Measurements from ENCODE around the gene PKP4. TPM values are rescaled to one million over a fixed set of nuclear protein-coding genes. Genes with fewer than 3 reads are reported as not detected.

PKP4 gene
- total RNA-seq, 1 experiment from 2014 or later = 40.1 TPM

GRCh38 chr2:158624071-158624667 is 167.4 kb downstream of the PKP4 start:
- peaks cover 8% of the 10 kb centered on the region for H3K36me3 ChIP-seq (ENCODE audit: low read depth, low read length)
- H2AFZ ChIP-seq (ENCODE audit: low read length) = no peak overlapping the region
- no peaks in the 10 kb centered on the region for H4K20me1 ChIP-seq (ENCODE audit: low read length)
- H3K27ac ChIP-seq (ENCODE audit: low read length) = no peak overlapping the region
- H3K4me1 ChIP-seq (ENCODE audit: insufficient read depth, low read length) = peaks cover 4% of the 10 kb centered on the region
- ChIA-PET POLR2A (ENCODE audit: unreplicated experiment) (interaction anchor here (0.6 kb wide), 1 partner anchor 11 kb away, joined by 4 read pairs; no protein-coding TSS in a partner anchor), CTCF (no interaction called here)
- no peak overlapping the region for H3K9ac ChIP-seq (ENCODE audit: low read length)
- DNase-seq (no peak), ATAC-seq (no peak)
- H3K4me2 ChIP-seq (ENCODE audit: low read length) = no peak overlapping the region
- H3K79me2 ChIP-seq (ENCODE audit: low read length) = no peaks in the 10 kb centered on the region
- H3F3A ChIP-seq (ENCODE audit: low read length, unreplicated experiment) = no peaks in the 10 kb centered on the region
- H3K4me3 ChIP-seq (ENCODE audit: low read length) = no peak overlapping the region
- no TSS peak for BruUV-seq (replicated peaks)
- H3K27me3 ChIP-seq (ENCODE audit: low read length) = no peaks in the 10 kb centered on the region
- H3K9me2 ChIP-seq (replicated peaks; ENCODE audit: low read length) = no peaks in the 10 kb centered on the region
- intact Hi-C loops (cut with micrococcal nuclease) = no loop called here
- TF ChIP-seq EZH2 (IDR thresholded peaks at IDR 0.05; ENCODE audit: low read length, unreplicated experiment) (no peak), EZH2phosphoT487 (IDR thresholded peaks at IDR 0.05; ENCODE audit: borderline replicate concordance, low read length) (no peak)
- TF ChIP-seq, protein P1, sequence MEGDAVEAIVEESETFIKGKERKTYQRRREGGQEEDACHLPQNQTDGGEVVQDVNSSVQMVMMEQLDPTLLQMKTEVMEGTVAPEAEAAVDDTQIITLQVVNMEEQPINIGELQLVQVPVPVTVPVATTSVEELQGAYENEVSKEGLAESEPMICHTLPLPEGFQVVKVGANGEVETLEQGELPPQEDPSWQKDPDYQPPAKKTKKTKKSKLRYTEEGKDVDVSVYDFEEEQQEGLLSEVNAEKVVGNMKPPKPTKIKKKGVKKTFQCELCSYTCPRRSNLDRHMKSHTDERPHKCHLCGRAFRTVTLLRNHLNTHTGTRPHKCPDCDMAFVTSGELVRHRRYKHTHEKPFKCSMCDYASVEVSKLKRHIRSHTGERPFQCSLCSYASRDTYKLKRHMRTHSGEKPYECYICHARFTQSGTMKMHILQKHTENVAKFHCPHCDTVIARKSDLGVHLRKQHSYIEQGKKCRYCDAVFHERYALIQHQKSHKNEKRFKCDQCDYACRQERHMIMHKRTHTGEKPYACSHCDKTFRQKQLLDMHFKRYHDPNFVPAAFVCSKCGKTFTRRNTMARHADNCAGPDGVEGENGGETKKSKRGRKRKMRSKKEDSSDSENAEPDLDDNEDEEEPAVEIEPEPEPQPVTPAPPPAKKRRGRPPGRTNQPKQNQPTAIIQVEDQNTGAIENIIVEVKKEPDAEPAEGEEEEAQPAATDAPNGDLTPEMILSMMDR (conservative IDR thresholded peaks at IDR 0.05; ENCODE audit: low read depth, low read length) = no peak
- no peaks in the 10 kb centered on the region for H3K9me3 ChIP-seq (ENCODE audit: low read length)

- H3K9me2 ChIP-seq (replicated peaks; ENCODE audit: low read length) = no peaks in the 10 kb centered on the region
- BruUV-seq (replicated peaks) = no TSS peak
- H2AFZ ChIP-seq (ENCODE audit: low read length) = no peak overlapping the region
- H3K9me3 ChIP-seq (ENCODE audit: low read length) = no peaks in the 10 kb centered on the region
- no peaks in the 10 kb centered on the region for H3F3A ChIP-seq (ENCODE audit: low read length, unreplicated experiment)
- ChIA-PET CTCF (no interaction called here), POLR2A (ENCODE audit: unreplicated experiment) (no interaction called here)
- no peak overlapping the region for H3K27ac ChIP-seq (ENCODE audit: low read length)
- no peaks in the 10 kb centered on the region for H4K20me1 ChIP-seq (ENCODE audit: low read length)
- H3K4me3 ChIP-seq (ENCODE audit: low read length) = no peak overlapping the region
- H3K4me2 ChIP-seq (ENCODE audit: low read length) = no peak overlapping the region
- no peaks in the 10 kb centered on the region for H3K4me1 ChIP-seq (ENCODE audit: insufficient read depth, low read length)
- H3K79me2 ChIP-seq (ENCODE audit: low read length) = no peaks in the 10 kb centered on the region
- H3K9ac ChIP-seq (ENCODE audit: low read length) = no peak overlapping the region
- TF ChIP-seq, protein P1 (conservative IDR thresholded peaks at IDR 0.05; ENCODE audit: low read depth, low read length) = no peak
- no peak for TF ChIP-seq EZH2 (IDR thresholded peaks at IDR 0.05; ENCODE audit: low read length, unreplicated experiment)
- TF ChIP-seq EZH2phosphoT487 (IDR thresholded peaks at IDR 0.05; ENCODE audit: borderline replicate concordance, low read length) = no peak
- intact Hi-C loops (cut with micrococcal nuclease) = no loop called here
- no peak for ATAC-seq
- H3K27me3 ChIP-seq (ENCODE audit: low read length) = no peaks in the 10 kb centered on the region
- H3K36me3 ChIP-seq (ENCODE audit: low read depth, low read length) = peaks cover 8% of the 10 kb centered on the region
- no peak for DNase-seq
Measured at GRCh38 chr2:158624961-158625360, 168.2 kb downstream of the PKP4 start.

GRCh38 chr2:158629116-158629515 is 172.4 kb downstream of the PKP4 start:
- ChIA-PET POLR2A (ENCODE audit: unreplicated experiment) (no interaction called here), CTCF (no interaction called here)
- H3K27ac ChIP-seq (ENCODE audit: low read length) = no peak overlapping the region
- no peaks in the 10 kb centered on the region for H3K4me1 ChIP-seq (ENCODE audit: insufficient read depth, low read length)
- H3K27me3 ChIP-seq (ENCODE audit: low read length) = no peaks in the 10 kb centered on the region
- no TSS peak for BruUV-seq (replicated peaks)
- TF ChIP-seq, protein P1 (conservative IDR thresholded peaks at IDR 0.05; ENCODE audit: low read depth, low read length) = no peak
- TF ChIP-seq EZH2phosphoT487 (IDR thresholded peaks at IDR 0.05; ENCODE audit: borderline replicate concordance, low read length) = no peak
- no peak for TF ChIP-seq EZH2 (IDR thresholded peaks at IDR 0.05; ENCODE audit: low read length, unreplicated experiment)
- H3K9ac ChIP-seq (ENCODE audit: low read length) = no peak overlapping the region
- no peaks in the 10 kb centered on the region for H3K9me2 ChIP-seq (replicated peaks; ENCODE audit: low read length)
- H3K36me3 ChIP-seq (ENCODE audit: low read depth, low read length) = peaks cover 20% of the 10 kb centered on the region
- no peaks in the 10 kb centered on the region for H3F3A ChIP-seq (ENCODE audit: low read length, unreplicated experiment)
- no peaks in the 10 kb centered on the region for H3K79me2 ChIP-seq (ENCODE audit: low read length)
- DNase-seq (no peak), ATAC-seq (no peak)
- no peaks in the 10 kb centered on the region for H4K20me1 ChIP-seq (ENCODE audit: low read length)
- no peak overlapping the region for H3K4me3 ChIP-seq (ENCODE audit: low read length)
- H3K4me2 ChIP-seq (ENCODE audit: low read length) = no peak overlapping the region
- no peak overlapping the region for H2AFZ ChIP-seq (ENCODE audit: low read length)
- intact Hi-C loops (cut with micrococcal nuclease) = no loop called here
- H3K9me3 ChIP-seq (ENCODE audit: low read length) = no peaks in the 10 kb centered on the region
